Measurements from ENCODE around the gene KCNK1.
A peak's percentile ranks its signal among the peaks of the same experiment; 100 is the strongest.
"Not testable (repeated sequence)": the region's sequence is repeated elsewhere in the genome, so short reads cannot be mapped to it uniquely, and the experiment has no call there.

Gene KCNK1

DNA sequence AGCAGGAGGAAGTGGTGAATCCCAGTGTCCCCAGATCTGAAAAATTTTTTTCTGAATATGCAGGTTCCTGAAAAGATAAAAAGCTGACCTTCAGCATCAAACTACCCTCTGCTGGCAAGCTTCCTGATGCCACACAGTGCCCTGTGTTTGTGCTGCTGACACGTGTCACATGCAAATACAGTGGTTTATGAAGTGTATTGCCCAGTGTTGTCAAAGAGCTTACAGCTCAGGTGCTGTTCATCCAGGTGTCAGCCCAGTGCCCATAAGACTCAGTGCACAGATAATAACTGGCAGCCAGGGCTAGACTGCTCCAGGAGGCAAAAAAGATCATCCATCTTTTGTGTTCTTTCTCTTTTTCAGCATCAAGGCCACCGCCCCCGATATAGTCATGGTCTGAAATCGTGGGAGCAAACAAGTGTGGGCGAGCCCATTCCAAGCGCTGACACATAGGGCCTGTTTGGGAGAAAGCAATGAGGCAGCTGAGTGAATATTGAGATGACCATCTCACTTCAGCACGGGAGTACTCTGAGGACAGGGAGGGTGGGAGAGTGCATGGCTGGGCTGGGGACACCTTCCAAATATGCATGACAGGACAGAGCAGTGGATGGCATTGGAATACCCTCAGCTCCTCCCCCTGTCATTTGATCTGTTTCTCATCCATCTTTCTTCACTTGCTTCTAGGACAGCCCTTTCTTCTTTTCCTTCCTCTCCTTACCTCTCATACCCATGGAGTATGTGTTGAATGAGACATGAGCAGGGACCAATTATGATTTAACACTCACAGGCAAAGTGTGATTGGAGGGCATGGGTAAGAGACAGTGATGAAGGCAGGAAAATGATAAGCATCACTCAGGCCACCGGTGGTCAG is 6.4 kb upstream of the KCNK1 start:
- DNase-seq (ENCODE audit: low read depth): no peak

- no peak for DNase-seq (ENCODE audit: low read depth)
These were observed 4.9 kb upstream of the KCNK1 start for GRCh38 chr1:233608988-233609387.

DNA sequence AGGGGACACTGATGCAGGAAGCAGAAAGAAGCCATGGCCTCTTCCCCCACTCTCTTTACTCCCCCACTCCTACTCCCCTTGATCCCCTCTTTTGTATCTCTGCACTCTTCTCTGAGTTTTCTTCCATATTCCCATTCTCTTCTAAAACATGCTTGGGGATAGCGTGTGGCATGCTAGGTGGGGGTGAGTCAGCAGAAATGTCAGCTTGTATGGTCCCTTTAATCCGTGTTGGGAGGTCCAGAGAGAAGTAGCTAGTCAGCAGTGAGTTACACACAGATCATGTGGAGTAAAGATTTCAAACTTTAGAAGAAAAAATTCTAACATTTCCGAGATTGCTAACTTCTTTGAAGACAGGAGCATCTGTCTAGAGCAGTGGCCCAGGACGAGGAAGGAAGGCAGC is 4.0 kb upstream of the KCNK1 start:
- no peak for DNase-seq (ENCODE audit: low read depth)

GRCh38 chr1:233610628-233611027 is 3.3 kb upstream of the KCNK1 start:
- DNase-seq (ENCODE audit: low read depth): no peak

DNA sequence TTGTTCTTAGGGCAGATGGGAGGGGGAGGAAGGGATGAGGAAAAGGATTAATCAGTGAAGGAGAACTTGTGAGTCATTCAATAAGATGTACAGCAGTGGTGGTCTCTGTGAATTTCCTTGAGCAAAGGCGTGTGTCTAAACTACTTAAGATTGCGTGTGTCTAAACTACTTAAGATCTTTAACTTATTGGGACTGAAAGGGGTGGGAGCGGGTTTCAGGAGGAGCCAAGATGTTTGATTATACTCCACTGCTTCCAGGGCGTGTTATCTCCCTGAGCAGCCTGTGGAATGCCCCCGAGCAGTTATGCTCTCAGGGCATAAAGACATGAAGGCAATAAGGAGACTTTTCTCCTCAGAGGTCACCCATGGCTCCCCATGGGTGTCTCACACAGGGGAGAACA is 2.5 kb upstream of the KCNK1 start:
- DNase-seq (ENCODE audit: low read depth): not testable (repeated sequence)

DNA sequence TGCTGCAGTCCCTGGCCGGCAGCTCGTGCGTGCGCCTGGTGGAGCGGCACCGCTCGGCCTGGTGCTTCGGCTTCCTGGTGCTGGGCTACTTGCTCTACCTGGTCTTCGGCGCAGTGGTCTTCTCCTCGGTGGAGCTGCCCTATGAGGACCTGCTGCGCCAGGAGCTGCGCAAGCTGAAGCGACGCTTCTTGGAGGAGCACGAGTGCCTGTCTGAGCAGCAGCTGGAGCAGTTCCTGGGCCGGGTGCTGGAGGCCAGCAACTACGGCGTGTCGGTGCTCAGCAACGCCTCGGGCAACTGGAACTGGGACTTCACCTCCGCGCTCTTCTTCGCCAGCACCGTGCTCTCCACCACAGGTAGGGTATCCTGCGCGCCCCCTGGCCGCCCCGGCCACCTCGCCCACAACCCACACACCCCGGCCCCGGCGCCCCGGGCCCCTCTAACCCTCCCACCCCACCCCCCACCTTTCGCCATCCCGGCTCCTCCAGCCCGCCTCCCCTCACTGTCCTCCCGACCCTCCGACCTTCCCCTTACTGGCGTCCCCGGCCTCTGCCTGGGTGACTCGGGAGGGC is 352 bp downstream of the KCNK1 start:
- DNase-seq (ENCODE audit: low read depth): peak; percentile 52

- DNase-seq (ENCODE audit: low read depth): no peak
These were observed 1.0 kb downstream of the KCNK1 start for GRCh38 chr1:233614743-233615521.

- no peak for DNase-seq (ENCODE audit: low read depth)
These were observed 1.7 kb downstream of the KCNK1 start for GRCh38 chr1:233615571-233615970.

GRCh38 chr1:233617025-233617424 is 3.1 kb downstream of the KCNK1 start:
- no peak for DNase-seq (ENCODE audit: low read depth)

DNA sequence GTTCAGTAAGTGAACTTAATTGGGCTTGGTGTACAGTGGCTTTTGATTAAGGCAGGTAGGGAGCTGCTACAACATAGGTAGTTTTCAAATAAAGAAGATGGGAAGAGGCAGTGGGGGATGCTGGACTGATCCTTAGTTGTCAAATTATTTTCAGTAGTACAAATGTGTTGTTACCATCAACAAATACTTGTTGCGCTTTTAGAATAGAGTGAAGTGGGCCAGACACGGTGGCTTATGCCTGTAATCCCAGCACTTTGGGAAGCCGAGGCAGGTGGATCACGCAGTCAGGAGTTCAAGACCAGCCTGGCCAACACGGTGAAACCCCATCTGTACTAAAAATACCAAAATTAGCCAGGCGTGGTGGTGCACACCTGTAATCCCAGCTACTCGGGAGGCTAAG is 5.5 kb downstream of the KCNK1 start:
- DNase-seq (ENCODE audit: low read depth): not testable (repeated sequence)

DNA sequence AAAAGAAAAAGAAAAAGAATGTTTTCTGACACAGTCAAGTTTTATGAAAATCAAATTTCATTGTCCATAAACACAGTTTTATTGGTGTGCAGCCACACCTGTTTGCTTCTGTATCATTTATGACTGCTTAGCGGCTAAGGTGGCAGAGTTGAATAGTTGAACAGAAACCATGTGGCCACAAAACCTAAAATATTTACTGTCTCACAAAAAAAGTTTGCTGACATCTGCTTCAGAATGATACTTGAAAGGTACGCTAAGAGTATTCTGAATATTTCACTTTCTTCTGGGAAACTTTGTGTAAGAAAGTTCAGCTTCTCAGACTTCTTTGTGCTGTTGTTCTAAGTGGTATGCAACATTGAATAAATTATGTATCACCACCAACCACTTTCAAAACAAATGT is 6.2 kb downstream of the KCNK1 start:
- DNase-seq (ENCODE audit: low read depth): no peak

DNA sequence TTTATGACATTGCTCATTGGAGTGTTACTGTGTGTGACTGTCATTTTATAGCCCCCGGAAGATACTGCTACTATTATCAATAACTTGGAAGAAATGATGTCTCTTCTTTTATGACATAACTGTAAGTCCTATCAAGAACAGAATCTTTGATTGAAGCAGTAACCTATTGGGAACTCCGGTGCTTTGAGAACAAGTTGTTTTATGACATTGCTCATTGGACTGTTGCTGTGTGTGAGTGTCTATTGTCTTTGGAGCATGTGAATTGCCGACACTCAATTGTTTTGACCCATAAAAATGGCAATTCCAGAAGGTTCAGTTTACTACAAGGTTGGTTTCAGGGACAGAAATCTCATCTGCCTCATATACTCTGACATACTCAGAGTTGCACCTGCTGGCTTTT is 8.0 kb downstream of the KCNK1 start:
- DNase-seq (ENCODE audit: low read depth): no peak

DNA sequence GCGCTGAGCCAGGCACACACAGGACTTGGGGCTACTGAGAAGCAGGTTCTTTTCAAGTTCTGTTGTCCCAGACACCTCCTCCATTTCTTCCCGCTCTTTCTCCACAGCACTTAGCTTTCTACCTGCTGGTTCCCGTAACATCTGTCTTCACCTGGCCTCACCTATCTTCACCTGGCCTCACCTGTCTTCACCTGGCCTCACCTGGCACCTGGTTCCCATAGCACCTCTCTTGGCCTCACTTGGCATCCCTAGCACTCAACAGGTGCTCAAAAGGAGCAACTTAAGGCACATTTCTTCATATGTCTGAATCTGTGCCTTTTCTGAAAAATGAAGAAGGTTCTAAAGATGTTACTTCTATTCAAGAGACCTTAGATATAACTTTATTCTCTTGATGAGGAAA is 10.4 kb downstream of the KCNK1 start:
- DNase-seq (ENCODE audit: low read depth): no peak

GRCh38 chr1:233625087-233625486 is 11.2 kb downstream of the KCNK1 start:
- DNase-seq (ENCODE audit: low read depth): no peak

GRCh38 chr1:233625510-233625981 is 11.6 kb downstream of the KCNK1 start:
- no peak for DNase-seq (ENCODE audit: low read depth)

GRCh38 chr1:233627376-233627775 is 13.5 kb downstream of the KCNK1 start:
- no peak for DNase-seq (ENCODE audit: low read depth)

DNA sequence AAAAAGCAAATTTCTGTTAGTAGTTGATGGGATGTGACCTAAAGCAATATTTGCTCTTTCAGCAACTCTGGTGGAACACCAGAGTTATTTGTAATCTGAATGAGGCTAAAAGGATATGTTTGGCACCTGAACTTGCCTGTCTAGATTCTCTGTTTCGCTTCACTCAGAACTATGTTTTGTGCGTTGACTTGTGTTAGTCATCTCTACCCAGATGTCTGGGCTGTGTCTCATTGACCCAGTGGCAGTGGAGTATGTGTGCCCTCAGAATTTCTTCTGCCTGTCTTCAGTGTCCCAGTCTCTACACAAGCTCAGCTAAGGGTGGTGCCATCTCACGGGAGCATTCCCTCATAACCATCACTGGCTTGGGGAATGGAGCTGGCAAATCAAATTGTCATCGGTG is 13.9 kb downstream of the KCNK1 start:
- no peak for DNase-seq (ENCODE audit: low read depth)

DNA sequence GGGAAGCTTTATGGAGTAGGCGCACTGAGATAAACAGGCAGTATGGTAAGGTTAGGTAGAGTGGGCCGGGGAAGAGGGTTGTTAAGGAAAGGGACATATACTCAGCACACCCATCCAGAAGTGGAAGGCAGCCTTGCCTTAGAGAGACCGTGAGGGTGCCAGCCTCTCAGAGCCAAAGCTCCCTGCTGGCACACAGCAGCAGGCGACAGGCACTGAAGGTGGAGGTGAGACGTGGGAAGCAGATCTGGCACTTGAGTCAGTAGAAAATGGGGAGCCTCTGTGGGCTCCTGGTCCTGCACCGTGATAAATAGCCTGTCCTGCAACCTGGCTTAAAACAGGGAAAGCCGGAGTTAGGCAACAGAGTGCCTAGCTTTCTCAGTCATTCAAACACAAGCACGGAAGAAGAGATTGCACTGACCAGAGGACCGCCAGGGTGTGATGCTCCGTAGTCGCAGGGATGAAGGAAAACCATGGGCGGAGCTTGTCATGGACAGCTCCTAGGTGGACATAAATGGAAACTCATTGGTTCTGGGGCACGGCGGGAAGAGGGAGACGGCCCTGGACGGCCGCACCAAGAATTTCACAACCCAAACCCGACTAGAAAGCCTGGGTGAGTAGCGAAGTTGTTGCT is 15.5 kb downstream of the KCNK1 start:
- DNase-seq (ENCODE audit: low read depth): no peak

DNA sequence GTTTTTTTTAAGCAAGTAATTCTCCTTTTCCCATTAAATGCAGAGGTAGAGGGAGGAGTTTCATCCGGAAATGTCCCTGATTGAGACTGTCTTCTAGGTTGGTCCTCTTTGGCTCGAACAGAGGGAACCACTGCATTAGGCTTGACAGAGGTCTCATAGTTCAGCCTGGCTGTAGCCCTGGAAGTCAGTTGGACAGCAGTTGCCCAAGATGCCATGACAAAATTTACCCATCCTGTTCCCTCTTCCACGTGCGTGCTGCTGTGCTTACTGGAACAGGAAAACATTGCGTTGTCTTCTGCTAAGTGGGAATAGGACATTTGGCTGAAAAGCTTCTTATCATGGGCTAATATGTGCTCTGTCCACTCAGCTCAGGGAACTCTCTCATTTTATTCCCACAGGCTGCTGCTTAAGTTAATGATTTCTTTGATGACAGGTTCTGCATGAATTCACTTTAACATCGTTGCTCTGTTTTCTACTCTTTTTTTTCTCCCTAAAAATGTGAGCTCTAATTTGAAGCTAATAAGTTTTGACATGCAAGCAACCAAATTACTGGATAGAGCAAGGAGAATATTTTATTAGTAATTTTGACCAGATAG is 18.0 kb downstream of the KCNK1 start:
- DNase-seq (ENCODE audit: low read depth): no peak

DNA sequence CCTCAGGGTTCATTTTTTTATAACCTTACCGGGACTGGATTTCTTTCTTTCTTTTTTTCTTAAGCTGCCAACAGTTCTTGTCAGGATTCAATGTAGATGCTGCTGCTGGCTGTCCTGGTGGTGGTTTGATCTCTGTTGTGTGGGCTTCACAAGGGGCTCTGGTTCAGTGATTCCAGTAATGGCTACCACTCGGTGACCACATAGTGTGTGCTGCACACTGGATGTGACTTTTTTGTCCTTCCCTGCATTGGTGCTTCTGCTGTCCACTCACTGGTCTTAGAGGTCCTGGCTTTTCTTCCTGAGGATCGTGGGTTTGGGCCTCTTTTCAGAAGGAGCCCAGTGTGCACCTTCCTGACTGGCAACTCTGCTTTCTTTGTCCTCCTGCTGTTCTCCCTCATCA is 18.5 kb downstream of the KCNK1 start:
- no peak for DNase-seq (ENCODE audit: low read depth)

- peak; percentile 53 for DNase-seq (ENCODE audit: low read depth)
These were observed 22.0 kb downstream of the KCNK1 start for GRCh38 chr1:233635765-233636502.

All from EH (cell line).